SK-N-SH (cell line): Measurements from ENCODE around the gene EBF3.

Experiments used
- EP300 ChIP-seq, 2 experiments: IDR thresholded peaks; 2 replicates each; pipeline versions ENCODE4 v1.4.0 to v1.6.1; 2012; ENCODE audit warnings: borderline replicate concordance in 1 of 2, low read depth in 1 of 2, low read length in 1 of 2
- EZH2phosphoT487 ChIP-seq: fragments of 200-600 bp; sonication (generic); IDR thresholded peaks from 2 replicates; pipeline ENCODE4 v1.6.1; 2017; ENCODE audit warnings: low read depth, mixed run types, mild to moderate bottlenecking, antibody characterized with exemption, moderate library complexity, borderline replicate concordance
- FOXJ3 ChIP-seq: sonication (generic); formaldehyde crosslinking; IDR thresholded peaks from 2 replicates; pipeline ENCODE4 v1.5.1; 2020; ENCODE audit warnings: mild to moderate bottlenecking, missing genetic modification reagents
- POLR2AphosphoS5 ChIP-seq: IDR thresholded peaks from 2 replicates; pipeline ENCODE4 v1.6.1; 2012; ENCODE audit warnings: low read depth, low read length
- RAD21 ChIP-seq: IDR thresholded peaks from 2 replicates; pipeline ENCODE4 v1.6.1; 2012; ENCODE audit warnings: mild to moderate bottlenecking, low read length
- SIN3A ChIP-seq: IDR thresholded peaks from 2 replicates; pipeline ENCODE4 v1.6.1; 2012; ENCODE audit warnings: low read depth, mild to moderate bottlenecking, low read length, moderate library complexity, borderline replicate concordance
- YY1 ChIP-seq: IDR thresholded peaks from 2 replicates; pipeline ENCODE4 v1.4.0; 2012; ENCODE audit warnings: low read depth, mild to moderate bottlenecking
- TF ChIP-seq, protein P1 (sequence below): fragments of 200-600 bp; sonication (generic); IDR thresholded peaks from 2 replicates; pipeline ENCODE4 v1.6.1; 2017; ENCODE audit warnings: antibody characterized with exemption, mild to moderate bottlenecking, moderate library complexity
- TF ChIP-seq, protein P2 (sequence below): IDR thresholded peaks from 2 replicates; pipeline ENCODE4 v1.4.0; 2012; ENCODE audit warnings: low read depth
- TF ChIP-seq, protein P3 (sequence below): IDR thresholded peaks from 2 replicates; pipeline ENCODE4; 2012
- TF ChIP-seq, protein P4 (sequence below): fragments of 150-350 bp; IDR thresholded peaks from 2 replicates; pipeline ENCODE4 v1.6.1; 2017; ENCODE audit warnings: antibody characterized with exemption, low read length, low read depth, borderline replicate concordance

DNA sequence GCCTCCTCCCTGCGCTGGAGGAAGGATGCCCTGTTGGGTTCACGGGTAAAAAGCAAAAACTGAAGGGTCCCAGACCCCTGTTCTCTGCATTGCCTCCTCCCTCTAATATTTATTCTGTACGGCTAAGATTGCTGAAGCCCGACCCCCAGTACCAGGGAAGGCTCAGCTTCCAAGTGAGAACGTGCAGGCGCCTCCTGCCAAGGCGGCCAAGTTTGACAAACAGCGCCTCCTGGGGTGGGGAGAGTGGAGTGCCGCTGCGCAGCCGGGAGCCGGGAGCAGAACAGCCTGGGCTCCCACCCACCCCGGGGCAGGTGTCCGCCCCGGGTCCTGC is 4.7 kb upstream of the EBF3 start:
- TF ChIP-seq SIN3A, result no peak
- TF ChIP-seq, protein P1, sequence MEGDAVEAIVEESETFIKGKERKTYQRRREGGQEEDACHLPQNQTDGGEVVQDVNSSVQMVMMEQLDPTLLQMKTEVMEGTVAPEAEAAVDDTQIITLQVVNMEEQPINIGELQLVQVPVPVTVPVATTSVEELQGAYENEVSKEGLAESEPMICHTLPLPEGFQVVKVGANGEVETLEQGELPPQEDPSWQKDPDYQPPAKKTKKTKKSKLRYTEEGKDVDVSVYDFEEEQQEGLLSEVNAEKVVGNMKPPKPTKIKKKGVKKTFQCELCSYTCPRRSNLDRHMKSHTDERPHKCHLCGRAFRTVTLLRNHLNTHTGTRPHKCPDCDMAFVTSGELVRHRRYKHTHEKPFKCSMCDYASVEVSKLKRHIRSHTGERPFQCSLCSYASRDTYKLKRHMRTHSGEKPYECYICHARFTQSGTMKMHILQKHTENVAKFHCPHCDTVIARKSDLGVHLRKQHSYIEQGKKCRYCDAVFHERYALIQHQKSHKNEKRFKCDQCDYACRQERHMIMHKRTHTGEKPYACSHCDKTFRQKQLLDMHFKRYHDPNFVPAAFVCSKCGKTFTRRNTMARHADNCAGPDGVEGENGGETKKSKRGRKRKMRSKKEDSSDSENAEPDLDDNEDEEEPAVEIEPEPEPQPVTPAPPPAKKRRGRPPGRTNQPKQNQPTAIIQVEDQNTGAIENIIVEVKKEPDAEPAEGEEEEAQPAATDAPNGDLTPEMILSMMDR, result peak; percentile 48
- TF ChIP-seq POLR2AphosphoS5, result no peak
- TF ChIP-seq EP300 (IDR thresholded peaks at IDR 0.05; ENCODE audit: borderline replicate concordance in 1 of 2, low read depth in 1 of 2, low read length in 1 of 2), result no peak
- peak; percentile 70 for TF ChIP-seq RAD21
- no peak for TF ChIP-seq YY1
- no peak for TF ChIP-seq EZH2phosphoT487
- no peak for TF ChIP-seq FOXJ3 (CRISPR knock-in tag)
- TF ChIP-seq, protein P2, sequence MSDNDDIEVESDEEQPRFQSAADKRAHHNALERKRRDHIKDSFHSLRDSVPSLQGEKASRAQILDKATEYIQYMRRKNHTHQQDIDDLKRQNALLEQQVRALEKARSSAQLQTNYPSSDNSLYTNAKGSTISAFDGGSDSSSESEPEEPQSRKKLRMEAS, result no peak
- TF ChIP-seq, protein P3, sequence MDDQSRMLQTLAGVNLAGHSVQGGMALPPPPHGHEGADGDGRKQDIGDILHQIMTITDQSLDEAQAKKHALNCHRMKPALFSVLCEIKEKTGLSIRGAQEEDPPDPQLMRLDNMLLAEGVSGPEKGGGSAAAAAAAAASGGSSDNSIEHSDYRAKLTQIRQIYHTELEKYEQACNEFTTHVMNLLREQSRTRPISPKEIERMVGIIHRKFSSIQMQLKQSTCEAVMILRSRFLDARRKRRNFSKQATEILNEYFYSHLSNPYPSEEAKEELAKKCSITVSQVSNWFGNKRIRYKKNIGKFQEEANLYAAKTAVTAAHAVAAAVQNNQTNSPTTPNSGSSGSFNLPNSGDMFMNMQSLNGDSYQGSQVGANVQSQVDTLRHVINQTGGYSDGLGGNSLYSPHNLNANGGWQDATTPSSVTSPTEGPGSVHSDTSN, result no peak
- TF ChIP-seq, protein P4, sequence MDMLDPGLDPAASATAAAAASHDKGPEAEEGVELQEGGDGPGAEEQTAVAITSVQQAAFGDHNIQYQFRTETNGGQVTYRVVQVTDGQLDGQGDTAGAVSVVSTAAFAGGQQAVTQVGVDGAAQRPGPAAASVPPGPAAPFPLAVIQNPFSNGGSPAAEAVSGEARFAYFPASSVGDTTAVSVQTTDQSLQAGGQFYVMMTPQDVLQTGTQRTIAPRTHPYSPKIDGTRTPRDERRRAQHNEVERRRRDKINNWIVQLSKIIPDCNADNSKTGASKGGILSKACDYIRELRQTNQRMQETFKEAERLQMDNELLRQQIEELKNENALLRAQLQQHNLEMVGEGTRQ, result no peak
